DLD1 (cell line): ENCODE data around the gene RAPGEF5.

Experiments used
- in situ Hi-C: cut with HindIII; loops from 2 replicates; pipeline ENCODE4 v1.10.0; 2017; ENCODE audit warnings: low sequenced_read_pairs

Gene RAPGEF5

DNA sequence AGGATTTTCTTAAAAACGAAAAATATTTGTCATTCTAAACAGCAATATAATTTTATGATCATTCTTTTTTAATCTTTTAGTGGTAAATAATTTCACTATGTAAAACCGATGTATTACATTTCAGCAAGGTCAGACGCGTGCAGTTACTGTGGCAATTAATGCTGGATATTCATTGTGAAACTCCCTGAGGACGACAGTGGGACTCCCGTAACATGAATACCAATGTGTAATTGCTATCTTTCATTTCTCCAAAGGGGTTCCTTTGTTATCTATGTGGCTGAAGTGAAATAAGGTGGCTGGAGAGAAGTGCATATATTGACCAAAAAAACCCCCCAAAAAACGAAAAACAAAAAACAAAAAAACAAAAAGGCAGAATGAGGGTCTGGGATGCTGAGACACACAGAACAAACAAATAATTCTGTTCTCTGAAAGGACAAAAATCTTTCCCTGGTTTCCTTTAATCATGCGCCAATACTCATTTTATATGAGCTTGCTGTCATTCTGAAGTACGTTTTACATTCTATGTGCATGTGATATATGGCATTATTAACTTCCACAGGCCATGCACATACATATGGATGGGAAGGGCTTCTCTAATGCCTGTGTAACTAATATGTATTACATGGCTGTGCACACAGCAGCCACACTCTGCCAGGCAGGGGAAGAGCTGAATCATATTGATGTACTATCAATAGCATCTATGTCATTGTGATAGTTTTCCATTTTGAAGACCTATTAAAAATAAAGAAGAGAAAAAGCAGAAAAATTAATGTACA lies 161.4 kb downstream of the RAPGEF5 start:
- in situ Hi-C loops: no loop called here

DNA sequence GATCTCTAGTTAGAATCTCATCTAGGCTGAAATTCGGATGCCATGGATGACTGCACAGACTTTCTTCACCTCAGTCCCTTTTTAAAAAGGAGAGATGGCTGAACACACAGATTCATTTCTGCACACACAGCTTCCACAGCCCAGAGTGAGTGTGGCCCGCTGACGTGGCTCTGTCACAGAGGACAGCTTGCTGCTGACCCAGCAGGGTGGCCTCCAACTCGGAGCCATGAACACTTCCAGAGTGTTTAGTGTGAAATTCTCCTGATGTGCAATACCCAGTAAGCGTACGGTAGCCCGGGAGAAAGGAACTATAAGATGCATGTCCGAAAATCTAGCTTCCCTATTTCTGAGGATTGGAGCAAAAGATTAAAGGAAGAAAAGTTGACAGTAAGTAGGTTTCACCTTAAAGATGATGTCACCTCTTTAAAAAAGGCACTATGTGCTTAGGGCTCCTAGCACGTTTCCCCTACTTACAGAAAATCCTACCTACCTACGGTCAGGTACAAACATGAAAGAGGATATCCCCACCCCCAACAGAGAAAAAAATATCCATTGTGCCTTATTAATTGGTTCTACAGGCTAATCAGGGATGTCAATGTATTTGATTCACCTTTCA lies 162.2 kb downstream of the RAPGEF5 start:
- in situ Hi-C loops: no loop called here

DNA sequence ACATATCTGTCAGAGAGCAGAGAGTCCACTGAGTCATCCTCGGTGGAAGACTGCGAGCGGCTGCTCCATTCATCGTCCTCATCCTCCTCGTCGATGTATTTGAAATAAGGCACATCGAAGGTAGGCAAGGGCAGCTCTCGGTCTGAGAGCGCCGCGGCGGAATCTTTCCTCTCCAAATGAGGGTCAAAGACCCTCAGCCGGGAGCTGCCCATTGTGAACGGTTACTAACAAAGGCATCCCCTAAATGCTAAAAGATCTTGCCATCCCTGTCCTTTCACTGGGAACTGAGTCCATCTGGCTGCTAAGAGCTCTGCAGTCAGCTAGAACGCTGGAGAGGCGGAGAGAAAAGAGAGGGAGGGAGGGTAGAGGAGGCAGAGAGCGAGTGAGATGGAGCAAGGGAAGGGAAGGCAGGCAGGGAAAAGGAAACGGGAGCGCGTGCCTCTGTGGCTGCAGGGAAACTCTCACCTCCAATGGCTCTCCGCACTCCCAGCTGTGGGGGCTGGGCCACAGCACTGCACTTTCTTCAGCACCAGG lies 163.4 kb downstream of the RAPGEF5 start:
- in situ Hi-C loops: no loop called here

DNA sequence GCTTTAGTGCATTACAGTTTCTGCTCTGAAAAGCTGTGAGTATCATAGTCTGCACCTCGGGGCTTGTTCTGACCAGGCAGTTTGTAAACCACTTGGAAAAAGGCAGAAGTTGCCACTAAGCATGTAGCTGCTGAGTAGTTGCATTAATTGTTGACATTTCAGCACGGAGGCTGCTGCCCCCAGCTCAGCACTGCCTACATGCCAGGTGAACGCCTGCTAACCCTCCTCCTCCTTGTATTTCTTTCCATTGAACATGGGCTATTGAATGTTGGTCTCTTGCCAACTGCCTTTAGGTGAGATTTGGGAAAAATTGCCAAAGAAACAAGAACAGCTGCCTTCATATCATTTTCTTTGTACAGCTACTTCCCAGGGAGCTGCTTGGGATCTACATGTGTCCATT lies 164.2 kb downstream of the RAPGEF5 start:
- in situ Hi-C loops: no loop called here

DNA sequence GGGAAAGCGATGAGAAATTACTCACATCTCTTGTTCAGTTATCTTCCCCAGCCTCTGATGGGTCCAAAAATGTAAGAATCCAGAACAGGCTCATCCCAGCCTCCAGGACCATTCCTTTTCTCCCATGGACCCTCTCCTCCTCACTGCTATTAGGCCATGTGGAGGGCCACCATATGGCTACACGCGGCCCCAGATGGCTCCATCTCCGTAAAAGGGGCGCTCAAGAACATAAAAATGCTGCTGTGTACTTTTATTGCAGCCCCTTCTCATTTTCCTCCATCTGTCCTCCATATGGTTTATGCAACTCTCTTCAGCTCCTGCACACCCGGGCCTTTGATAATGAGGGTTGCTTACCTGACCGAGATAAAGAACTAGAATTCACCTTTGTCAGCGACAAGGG lies 166.2 kb downstream of the RAPGEF5 start:
- in situ Hi-C loops: no loop called here

DNA sequence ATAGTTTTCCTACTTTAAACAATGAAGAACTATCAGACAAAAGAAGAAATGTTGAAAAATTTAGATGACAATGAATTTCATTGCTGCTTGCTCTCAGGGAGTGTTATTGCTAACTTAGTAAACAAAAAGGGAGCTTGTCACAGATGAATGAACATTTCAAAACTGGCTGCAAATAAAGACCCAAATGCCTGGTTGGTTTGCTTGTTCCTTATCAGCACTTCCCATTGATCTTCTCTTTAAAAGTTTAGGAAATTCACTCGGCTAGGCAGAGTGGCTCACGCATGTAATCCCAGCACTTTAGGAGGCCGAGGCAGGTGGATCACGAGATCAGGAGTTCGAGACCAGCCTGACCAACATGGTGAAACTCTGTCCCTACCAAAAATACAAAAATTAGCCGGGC lies 167.2 kb downstream of the RAPGEF5 start:
- in situ Hi-C loops: no loop called here

DNA sequence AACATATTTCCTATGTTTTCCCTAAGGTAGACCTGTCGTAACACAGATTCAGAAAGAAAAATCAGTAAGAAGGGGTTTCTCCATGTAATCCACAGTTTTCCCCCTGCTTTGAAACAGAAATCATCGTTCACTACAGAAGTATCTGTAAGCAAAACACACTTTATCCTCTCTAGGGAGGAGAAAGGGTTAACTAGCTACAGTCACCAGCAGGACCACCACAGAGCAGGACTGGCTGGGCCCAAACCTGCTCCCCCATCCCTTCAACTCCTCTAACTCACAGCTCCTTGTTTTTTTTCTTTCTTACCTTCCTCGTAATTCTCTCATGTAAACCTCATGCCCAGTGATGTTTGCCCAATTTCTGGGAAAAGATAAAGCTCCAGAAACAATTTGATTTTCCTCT lies 167.7 kb downstream of the RAPGEF5 start:
- in situ Hi-C loops: no loop called here

DNA sequence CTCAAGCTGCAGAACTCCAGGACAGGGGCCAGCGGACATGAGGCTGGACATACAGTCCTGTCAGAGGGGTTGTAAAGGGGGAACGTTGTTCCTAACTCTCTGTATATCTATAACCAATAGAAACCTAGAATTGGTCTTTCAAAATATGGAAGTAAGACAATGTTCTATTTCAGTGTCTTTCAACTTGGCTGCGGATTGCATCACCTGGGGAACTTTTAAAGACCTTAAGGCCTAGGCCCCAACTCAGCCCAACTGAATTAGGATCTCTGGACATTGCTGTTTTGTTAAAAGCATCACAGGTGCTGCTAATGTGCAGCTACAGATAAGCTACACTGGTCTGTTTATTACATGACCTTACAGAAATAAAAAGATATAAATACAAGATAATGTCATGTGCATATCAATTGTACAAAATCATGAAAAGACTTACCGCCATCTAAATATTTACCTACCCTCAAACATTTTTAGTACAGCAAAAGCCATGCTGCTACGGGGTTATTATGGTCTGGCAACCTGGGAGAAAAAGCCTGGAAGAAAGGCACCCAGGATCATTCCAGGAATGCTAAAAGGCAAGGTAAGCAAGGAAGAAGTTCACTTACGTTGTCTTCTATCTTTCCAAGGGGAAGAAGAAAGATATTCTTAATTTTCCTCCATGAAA lies 169.1 kb downstream of the RAPGEF5 start:
- in situ Hi-C loops: no loop called here

DNA sequence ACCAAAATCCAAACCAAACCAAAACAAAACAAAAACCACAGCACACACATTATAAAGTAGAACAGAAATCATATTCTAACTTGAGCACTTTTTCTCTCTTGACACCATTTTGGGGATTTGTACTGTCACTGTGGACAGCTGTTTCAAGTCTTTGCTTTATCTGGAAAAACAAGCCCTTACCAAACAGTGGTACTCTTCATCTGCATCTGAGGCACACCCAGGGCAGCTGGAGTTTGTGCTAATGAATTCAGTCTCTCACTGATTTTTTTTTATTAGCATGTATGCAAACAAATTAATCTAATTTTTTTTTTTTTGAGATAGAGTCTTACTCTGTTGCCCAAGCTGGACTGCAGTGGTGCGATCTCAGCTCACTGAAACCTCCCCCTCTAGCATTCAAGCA lies 171.4 kb downstream of the RAPGEF5 start:
- in situ Hi-C loops: no loop called here

DNA sequence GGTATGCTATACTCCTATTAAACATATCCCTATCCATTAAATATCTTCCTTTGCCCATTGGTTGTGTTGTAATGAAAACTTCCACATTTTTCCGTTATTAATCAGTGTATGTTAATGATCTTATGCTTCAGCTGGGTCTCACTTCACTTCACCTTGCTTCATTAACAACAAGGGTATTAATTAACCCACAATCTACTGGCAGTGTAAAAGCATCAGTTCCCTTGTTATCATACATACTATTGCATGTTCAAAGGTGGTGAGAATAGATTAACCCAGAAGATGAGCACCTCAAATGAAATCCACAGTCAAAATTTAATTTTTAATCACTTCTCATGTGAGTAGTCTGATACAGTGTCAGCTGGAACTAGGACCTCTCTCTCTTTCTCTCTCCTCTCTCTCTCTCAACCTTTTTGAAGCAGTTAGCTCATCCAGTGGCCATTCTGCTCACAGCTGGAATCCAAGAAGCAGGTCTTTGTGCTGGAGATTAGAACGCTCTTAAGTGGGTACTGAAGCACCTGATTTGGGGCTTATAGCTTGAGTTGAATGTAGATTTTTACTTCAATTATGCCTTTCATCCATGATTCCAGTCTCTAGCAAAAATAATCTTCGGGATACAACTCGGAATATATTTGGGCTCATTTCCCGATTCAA lies 172.3 kb downstream of the RAPGEF5 start:
- in situ Hi-C loops: no loop called here

DNA sequence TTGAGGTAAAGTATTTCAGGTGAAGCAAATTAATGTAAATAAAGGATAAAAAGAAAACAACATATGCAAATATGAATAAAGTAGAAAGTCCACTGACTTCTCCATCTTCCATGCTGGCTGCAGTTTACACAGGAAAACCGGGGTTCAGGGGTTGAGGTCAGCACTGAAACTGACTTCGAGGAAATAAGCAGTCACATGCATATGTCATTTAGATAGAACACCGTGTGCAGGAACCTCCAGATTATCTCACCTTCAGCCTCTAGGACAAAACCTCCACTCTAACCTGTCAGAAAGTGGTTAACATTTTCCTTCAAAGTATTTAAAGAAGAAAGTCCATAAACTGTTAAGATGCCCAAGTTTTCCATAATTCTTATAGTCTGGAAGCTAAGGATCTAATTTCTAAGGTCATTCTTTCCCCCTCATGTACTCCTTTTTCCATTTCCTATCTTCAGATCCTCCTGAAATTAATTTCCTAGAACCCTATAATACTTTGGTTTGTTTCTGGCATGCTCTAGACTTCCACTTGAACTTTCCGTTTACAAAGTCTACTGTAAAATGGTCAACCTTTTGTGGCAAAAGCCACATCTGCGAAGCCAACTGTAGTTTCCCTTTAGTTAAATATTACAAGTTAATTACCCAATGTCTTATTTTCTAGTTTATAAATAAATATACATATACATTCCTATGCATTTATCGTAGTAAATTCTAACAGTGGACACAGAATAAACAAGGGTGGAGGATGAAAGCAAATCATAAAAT lies 173.3 kb downstream of the RAPGEF5 start:
- in situ Hi-C loops: no loop called here

DNA sequence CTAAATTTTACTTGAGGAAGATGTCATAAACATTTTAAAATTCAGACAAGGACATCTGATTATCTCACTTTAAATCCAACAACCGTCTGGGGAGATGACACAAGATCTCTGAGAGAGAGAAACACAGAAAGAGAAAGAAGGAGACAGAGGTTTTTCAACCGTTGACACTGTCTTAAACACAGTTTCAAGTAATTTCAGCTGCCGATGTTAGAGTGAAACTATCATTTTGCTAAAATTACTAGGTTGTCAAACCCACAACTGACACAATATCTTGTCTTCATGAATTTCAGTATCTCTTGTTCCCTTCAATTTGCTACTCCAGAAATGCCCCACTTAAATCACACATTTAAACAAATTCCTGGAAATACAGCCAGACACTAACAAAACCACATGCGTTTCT lies 174.8 kb downstream of the RAPGEF5 start:
- in situ Hi-C loops: no loop called here

DNA sequence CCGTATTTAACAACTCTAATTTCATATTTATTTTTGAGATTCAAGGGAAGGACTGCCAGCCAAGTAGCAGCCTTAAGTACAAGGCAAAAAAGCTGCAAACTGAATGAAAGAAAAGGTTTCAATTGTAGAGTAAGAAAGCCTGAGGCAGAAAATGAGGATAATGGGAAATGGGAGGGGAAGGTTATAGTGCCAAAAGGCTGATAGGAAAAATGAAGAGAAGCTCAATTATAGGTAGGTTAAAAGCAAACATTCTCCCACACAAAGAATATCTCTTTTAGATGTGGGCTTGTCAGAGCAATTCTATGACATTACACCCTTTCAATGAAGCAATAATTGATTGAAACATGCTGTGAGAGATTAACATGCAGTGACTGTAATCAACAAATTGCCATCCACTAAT lies 175.3 kb downstream of the RAPGEF5 start:
- in situ Hi-C loops: no loop called here

DNA sequence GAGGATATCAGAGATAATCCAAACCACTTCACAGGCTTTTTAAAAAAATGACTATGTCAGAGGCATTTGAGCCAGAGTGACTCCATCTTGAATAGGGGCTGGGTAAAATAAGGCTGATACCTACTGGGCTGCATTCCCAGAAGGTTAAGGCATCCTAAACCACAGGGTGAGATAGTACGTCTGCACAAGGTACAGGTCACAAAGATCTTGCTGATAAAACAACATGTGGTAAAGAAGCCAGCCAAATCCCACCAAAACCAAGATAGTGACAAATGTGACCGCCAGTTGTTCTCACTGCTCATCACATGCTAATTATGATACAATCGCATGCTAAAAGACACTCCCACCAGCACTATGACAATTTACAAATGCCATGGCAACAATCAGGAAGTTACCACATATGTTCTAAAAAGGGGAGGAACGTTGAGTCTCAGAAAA lies 177.5 kb downstream of the RAPGEF5 start:
- in situ Hi-C loops: no loop called here

DNA sequence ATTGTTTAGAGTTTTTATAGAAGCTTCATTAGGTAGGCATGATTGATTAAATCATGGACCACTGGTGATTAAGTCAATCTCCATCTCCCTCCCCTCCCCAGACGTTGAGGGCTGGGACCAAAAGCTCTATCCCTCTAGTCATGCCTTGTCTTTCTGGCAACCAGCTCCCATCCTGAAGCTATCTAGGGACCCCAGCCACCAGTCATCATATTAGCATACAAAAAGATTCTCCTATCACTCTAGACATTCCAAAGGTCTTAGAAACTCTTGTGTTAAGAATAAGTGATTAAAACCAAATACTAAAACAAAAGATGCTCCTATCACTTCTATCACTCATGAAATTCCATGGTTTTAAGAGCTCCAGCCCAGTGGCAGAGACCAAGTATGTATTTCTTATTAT lies 178.2 kb downstream of the RAPGEF5 start:
- in situ Hi-C loops: no loop called here

DNA sequence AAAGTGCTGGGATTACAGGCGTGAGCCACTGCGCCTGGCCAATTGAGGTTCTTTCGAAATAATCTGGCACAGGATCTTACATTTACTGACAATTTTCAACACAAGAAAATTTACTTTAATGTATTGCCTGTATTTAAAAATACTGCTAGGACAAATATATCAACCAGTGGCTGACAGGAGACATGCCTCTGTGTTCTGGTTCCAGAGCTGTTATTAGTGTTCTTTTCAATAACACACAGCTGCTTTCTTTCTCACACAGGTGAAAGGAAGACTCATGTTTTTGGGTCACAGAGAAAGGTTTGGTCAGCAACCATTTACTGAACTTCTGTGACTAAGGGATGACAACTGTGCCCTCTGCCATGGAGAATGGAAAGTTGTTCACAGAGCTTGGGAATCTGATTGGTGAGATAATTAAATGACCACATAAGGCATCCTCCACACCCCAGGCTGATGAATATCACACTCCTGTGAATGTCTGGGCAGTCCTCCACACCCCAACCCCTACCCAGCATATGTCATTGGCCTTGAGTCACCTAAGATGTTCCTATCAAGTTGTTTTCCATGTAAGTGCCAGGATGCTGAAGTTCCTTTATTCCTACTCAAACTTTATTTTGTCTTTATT lies 180.1 kb downstream of the RAPGEF5 start:
- in situ Hi-C loops: no loop called here

DNA sequence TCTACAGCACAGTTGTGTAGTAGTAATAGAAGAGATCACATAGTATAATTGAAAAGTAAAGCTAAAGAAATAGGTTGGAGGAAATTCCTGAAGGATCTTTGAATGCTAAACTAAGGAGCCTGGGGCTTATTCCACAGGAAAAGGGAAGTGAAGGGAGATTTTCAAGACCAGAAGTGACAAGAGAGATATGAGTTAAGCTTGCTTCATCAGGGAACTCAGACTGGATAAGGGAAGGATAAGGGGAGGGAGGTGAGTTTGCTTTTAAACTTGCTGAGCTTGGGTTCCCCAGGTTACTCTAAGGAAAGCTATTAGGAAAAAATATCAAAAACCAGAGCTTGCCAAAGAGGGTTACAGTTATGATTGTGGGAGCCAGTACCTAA lies 182.4 kb downstream of the RAPGEF5 start:
- in situ Hi-C loops: no loop called here

DNA sequence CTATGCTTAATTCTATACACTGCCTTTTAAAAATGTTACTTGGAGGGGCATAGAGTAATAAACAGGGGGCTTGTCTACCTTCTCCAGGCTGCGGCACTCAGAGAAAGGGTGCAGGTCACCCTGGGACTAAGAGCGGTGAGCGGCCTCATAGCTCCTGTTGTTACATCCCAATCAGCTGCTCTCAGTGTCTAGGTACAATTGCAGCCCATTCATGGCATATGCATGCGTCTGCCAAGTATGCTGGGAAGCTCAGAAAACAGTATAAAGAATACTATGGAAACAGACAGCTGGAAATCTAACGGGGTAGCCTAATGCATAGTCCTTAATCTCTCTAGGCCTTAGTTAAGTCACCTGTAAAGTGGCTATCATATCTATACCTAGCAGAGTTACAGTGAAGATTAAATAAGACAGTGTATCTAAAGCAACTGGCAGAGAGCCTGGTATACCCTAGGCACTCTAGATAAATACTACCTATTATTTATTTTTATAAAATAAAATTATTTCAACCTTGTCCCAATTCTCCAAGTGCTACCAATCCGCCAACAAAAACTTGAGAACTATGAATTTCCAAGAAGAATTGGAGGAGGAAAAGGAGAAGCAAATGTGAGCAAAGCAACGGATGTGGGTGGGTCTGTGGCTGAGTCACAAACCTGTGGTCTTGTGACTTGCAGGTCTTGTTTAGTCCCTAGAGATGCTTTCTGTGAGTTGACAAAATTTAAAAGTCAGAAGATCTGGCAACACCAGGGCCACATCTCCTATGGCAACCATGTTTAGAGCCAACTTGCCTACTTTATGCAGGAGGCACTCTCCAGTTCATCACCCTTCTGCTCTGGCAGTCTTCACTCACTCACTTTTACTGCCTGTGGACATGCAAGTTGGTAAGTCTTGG lies 183.0 kb downstream of the RAPGEF5 start:
- in situ Hi-C loops: no loop called here

DNA sequence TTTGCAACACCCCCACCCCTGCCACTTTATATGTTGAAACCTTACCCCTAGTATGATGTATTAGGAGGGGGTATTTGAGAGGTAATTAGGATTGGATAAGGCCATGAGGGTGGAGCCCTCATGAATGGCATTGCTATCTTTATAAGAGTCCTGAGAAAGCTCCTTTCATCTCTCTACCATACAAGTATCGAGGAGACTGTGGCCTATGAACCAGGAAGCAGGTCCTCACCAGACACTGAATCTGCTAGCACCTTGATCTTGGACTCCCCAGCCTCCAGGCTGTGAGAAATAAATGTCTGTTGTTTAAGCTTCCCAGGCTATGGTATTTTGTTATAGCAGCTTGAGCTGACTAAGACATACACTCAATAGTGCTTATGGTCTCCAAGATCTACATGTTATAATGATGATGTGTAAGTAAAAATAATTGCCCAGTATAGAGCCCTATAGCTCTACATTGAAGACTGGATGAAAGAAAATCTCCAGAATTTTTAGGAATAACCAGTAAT lies 188.8 kb downstream of the RAPGEF5 start:
- in situ Hi-C loops: no loop called here
